GM21528 (cell line): Measurements from ENCODE around the gene PDE8B.

Experiments used
- ATAC-seq: cut with Tn5 transposase; IDR thresholded peaks from one replicate; pipeline ENCODE4 v1.9.1; 2021; ENCODE audit warnings: mild to moderate bottlenecking, moderate library complexity; ENCODE audit not compliant: unreplicated experiment, low FRiP score

PDE8B gene

GRCh38 chr5:77229887-77230286 is 19.4 kb downstream of the PDE8B start:
- ATAC-seq: no peak

- no peak for ATAC-seq
These were observed 20.4 kb downstream of the PDE8B start for GRCh38 chr5:77230727-77231470.

GRCh38 chr5:77231471-77232138 is 21.1 kb downstream of the PDE8B start:
- no peak for ATAC-seq

GRCh38 chr5:77232574-77233358 is 22.3 kb downstream of the PDE8B start:
- no peak for ATAC-seq

- ATAC-seq: no peak
These were observed 25.6 kb downstream of the PDE8B start for GRCh38 chr5:77235846-77236721.

- ATAC-seq: no peak
These were observed 28.8 kb downstream of the PDE8B start for GRCh38 chr5:77239126-77239741.

GRCh38 chr5:77241444-77241843 is 31.0 kb downstream of the PDE8B start:
- ATAC-seq: no peak

GRCh38 chr5:77249475-77249874 is 39.0 kb downstream of the PDE8B start:
- ATAC-seq: no peak

DNA sequence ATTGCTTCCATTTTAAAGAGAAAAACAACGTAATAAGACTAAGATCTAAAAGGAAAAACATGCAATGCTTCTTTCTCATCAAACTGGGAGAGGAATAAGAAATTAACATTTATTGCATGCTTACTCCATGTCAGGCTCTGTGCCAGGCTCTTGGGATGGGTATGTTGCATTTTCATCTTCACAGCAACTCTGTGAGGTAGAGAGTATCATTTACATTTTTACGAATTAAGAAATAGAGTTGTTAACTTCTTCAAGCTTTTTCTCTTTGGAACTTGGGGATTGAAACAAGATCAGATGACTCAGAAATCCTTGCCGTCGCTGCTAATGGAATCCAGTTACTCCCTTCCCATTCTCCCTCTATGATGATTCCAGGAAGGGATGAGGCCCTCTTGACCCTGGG is 39.5 kb downstream of the PDE8B start:
- ATAC-seq: no peak

GRCh38 chr5:77251921-77252320 is 41.4 kb downstream of the PDE8B start:
- ATAC-seq: no peak

GRCh38 chr5:77255617-77256016 is 45.1 kb downstream of the PDE8B start:
- ATAC-seq: no peak

DNA sequence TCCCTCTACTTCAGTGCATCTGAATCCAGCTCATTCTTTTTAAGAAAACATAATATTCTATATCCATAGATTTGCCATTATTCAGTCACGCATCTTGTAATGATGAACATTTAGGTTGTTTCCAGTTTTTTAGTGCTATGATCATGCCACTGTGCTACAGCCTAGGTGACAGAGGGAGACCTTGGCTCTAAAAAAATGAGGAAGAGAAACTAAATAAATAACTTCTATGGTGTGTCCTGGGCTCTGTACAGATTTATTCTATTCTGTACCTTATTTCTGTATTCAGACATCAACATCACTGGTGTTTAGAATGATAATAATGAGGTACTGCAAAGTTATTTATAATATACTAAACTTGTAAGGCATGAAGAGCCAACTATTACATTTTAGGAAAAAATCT is 45.9 kb downstream of the PDE8B start:
- no peak for ATAC-seq

- no peak for ATAC-seq
These were observed 48.2 kb downstream of the PDE8B start for GRCh38 chr5:77258652-77259051.

- no peak for ATAC-seq
These were observed 49.0 kb downstream of the PDE8B start for GRCh38 chr5:77259476-77259875.

GRCh38 chr5:77262697-77263096 is 52.2 kb downstream of the PDE8B start:
- no peak for ATAC-seq

DNA sequence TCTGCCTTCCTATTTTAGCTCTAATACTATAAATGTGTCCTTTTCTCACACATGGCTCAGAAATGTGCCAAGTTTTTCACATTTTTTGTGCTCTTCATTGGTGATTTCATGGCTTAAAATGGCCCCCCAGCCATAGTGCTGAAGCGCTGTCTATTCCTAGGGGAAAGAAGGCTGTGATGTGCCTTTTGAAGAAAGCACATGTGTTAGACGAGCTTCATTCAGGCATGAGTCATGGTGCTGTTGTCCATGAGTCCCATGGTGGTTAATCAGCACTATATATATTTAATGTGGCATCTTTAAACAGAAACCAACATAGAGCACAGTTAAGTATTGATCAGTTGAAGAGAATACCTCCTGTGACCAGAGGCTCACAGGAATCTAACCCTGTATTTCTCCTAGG is 55.8 kb downstream of the PDE8B start:
- ATAC-seq: no peak

- ATAC-seq: no peak
These were observed 57.0 kb downstream of the PDE8B start for GRCh38 chr5:77267496-77267895.

DNA sequence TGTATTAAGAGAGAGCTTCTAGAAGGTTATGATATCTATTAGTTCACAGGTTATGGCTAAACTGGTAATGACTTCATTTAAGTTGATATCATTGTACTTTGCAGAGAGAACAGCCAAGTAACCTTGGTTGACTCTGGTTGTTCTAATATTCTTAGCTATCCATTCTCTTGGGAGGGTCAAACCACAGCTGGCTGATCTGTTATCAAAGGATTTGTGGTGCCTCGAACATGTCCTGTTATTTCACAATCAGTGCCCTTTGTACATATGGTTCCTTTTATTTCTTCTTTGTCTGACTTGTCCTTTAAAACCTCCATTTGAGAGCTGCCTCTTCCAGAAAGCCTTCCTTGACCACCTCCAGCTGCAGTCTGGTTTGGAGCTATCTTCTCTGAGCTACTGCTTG is 61.7 kb downstream of the PDE8B start:
- no peak for ATAC-seq

- no peak for ATAC-seq
These were observed 67.3 kb downstream of the PDE8B start for GRCh38 chr5:77277759-77278158.

DNA sequence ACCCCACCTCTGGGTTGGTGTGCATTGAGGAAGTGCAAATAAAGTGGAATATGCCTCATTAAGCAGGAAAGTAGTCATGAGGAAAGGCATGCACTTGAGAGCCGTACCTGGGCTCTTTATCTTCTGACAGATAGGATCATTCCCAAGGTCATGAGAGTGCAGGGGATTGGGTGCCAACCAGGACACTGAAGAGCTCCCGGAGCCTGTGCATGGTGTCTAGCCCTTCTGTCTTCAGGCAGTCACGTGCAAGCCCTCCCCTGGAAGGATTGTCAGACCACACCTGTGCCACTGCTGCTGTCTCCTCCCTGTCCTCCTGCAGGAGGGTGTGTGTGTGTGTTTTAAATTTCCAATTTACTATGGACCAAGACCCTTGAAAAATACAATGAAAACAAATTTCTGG is 69.6 kb downstream of the PDE8B start:
- no peak for ATAC-seq
